Fibroblast of skin of scalp (primary cell): Measurements from ENCODE around the gene PELI2.
A peak's percentile ranks its signal among the peaks of the same experiment; 100 is the strongest.

Experiments used
- DNase-seq: peaks from one replicate; pipeline ENCODE4 v3.0.0-alpha.2; 2013

Gene PELI2

DNA sequence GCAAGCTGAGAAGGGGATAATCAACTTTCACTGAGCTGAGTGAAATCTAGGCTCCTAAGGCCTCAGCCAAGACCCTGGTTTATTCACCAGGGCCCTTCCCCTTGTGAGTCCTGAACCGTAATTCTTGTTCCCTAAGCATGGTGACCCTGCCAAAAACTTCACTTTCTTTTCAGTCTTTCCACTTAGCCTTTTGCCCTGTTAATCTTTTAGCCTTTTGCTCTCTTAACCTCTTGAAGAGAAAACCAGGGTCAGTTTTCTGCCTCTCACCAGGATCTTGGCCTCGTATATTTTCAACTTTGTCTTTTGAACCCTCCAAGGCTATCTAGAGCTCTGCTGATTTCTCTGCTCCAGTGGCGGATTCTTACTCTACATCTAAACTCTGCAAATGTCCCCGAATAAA, 191.0 kb downstream of the PELI2 start:
- DNase-seq, result no peak

GRCh38 chr14:56310643-56311042, 192.4 kb downstream of the PELI2 start:
- DNase-seq, result peak; percentile 66

DNA sequence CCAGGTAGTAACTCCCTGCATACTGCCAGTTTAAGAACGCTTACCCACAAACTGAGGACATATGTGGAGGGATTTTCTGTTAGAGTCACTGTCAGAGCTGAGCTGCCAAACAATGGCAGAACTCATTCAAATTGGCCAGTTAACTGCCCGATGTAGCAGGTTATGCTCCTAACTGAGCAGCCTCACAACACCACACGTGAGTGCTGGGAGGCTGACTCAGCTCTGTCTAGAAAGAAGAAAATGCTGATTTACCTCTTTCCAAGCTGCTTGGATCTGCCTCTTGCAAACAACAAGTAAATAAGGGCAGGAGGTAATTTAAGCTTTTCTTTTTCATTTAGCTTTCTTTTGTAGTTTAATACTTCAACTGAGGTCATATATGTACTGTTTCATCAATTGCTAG, 195.6 kb downstream of the PELI2 start:
- DNase-seq, result no peak

DNA sequence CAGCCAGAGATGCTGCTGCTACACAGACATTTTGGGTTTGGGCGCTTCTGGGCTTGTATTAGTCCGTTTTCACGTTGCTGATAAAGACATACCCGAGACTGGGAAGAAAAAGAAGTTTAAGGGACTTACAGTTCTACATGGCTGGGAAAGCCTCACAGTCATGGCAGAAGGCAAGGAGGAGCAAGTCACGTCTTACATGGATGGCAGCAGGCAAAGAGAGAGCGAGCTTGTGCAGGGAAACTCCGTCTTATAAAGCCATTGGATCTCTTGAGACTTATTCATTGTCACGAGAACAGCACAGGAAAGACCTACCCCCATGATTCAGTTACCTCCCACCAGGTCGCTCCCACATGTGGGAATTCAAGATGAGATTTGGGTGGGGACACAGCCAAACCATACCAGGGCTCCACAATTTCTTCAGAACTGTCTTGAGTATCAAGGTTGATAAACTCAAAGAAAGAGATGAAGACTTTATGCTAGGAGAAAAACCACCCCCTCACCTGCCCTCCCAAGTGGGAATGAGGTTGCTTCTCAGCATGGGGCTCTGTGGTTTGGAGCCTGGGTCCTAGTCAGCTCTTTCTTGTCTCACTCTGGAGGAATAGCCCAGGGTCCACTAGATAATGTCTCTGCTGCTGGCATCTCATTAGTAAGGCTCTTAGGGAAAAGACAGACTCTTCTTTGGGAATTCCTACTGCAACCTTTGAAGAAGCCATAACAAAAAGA, 200.3 kb downstream of the PELI2 start:
- DNase-seq, result no peak

DNA sequence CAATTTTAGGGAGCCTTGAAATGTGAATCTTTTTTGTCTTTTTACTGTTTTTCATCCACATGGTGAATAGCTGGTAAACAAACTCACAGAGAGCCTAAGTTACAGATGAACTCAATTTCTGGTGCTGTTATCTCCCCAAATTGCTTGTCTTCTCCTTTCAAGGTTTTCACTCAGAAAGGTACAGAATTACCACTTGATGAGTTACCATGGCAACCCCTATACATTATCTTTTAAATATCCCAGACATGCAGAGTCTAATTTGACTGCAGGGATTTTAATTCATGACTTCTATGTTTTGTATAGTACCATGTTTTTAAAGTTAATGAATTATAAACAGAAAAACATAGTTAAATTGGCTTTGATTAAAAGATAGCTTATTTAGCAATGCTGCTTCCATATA, 203.7 kb downstream of the PELI2 start:
- no peak for DNase-seq

GRCh38 chr14:56322531-56322930, 204.3 kb downstream of the PELI2 start:
- peak; percentile 23 for DNase-seq

DNA sequence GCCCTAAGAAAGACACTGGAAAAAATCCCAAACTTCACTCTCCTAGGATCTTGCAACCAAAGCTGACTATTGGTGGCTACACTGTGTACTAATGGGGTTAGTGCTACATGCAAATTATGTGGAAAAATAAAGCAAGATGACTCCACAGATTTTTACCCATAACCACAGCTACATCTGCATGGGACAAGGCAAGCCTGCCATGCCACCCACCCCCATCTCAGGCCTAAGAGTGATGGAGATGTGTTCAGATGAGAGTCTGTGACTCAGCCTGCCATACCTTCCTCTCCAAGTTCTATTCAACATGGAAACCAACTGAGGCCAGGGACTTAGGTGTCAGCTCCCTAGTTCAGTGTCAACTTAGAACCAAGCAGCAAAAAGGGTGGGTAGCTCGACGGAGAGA, 206.2 kb downstream of the PELI2 start:
- DNase-seq, result peak; percentile 48

DNA sequence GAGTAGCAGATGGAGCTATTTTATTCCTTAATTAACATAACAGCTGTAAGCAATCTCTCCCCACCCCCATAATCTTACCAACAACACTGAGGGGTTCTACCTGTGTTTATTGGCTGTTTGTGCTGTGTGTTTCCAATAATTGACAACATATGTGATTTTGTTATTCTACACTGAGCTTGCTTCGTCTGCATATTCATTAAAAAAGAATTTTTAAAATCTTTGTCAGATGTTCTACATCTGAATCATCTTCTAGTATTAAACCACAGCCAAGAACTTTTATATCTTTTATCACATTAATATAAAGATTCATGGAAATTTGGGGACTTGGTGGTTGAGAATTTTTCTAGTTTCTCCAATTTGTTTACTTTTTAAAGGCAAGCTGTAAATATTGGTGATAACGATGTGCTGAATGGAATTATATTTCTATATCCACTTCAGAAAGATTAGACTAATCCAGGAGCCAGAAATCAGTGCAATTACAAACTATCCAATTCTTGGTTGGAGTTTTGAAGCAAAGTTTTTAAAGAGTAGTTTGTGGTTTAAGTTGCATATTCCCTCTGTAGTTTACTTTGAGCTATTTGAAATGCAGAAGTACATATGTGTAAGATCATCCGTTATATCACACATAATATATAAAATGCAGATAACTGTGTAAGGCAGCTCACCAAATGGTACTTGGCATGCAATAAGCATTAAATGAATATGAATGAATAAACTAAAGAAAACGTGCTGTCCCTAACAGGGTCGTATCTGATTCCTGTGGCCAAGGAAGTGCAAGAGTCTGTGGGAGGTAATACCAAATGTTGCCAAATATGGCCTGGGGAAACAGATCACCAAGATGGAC, 206.9 kb downstream of the PELI2 start:
- DNase-seq, result peak; percentile 85

DNA sequence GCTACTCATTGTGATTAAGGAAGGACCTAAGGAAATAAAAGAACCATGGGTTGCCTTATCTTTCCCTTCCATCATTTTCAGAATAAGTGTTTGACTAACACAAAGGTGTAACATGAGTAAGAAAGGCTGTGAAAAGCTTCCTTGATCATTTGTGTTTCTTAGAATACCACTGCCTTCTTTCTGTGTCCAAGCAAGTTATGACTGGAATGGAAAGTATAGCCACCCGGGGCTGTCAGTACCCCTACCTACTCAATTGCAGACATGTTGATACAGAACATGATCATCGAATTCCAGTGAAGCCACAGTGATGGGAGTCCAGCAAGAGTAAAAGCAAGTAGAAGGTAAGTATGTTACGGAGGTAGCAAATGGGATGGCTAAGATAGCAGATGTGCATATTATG, 209.8 kb downstream of the PELI2 start:
- DNase-seq, result no peak

DNA sequence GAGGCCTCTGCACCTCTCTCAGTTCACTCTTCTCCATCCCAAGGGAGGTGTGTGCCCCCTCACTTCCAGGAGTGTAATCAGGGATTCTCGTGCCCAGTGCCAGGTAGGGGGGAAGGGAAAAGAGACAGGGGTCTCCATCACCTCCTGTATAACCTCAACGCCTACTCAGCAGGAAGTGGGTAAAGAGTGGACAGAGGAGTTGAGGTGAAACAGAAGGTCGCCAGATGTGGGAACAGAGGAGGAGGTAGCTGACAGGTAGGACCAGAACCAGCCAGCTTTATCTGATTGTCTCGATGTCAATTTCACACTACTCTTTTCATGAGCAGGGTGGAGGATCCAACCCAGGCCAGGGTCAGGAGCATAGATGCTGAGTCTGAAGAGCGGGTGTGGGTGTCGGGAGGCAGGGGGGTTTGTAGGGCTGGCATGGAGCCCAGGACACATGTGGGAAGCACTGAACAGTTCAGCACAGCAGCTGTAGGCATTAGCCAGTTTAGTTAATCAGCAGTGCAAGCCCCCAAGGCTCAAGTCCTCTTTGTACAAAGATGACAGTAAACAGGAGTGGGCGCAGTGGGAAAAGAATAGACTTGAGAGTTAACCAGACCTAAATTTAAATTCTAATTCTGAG, 213.5 kb downstream of the PELI2 start:
- DNase-seq, result peak; percentile 41

DNA sequence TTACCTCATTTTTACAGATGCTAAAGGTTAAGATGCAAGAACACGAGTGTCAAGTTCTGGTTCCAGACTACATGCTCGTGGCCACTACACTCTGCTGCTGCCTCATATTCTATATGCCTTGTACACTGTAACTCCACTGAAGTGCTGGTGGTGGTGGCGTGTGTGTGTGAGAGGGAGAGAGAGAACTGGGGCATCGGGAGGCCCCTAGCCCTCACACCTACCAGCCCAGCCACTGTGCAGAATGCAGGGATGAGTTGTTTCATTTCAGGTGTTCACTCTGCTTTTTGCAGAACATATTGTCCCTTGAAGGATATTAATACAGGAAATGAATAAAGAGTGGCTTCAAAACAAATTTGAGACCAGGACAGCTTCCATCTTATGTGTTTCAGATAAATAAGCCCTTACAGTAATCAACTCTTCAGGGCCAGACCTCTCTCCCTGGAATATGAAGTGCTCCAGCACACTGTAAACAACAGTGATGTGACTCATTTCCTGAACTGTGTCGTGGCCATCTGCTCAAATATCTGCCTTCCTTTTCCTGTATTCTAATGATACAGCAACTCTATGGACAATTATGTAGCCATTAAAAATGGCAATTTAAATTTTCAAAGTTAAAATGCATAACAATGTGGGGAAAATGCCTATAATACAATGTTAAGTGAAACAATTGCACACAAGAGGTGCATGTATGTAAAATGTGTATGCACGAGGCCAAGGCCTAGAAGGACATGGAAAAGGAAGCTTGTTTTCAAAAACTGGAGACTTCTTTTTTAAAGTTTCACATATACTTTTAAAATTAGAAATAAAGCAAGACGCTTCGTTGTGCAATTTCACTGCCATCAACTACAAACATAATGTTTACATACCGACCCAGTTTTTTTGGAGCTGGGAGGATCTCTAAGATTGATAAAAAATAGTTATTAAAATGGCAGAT, 215.4 kb downstream of the PELI2 start:
- DNase-seq, result peak; percentile 71

GRCh38 chr14:56334458-56334857, 216.2 kb downstream of the PELI2 start:
- DNase-seq, result no peak

DNA sequence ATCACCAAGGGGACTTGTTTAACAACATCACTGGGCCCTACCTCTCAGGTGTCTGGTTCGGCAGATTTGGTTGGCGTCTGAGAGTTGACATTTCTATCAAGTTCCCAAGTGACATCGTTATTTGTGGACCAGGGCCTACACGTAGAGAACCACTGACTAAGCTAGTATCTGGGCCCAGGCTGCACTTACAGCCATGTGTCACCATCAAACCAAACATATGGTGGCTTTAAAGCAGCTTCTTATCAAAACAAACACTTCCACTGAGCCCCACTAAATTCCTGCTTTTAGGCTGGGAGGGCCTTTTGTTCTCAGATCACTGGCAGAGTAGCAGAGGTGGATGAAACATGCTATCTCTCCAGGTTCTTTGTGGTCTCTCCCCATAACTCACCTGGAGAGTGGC, 220.5 kb downstream of the PELI2 start:
- DNase-seq, result peak; percentile 33

DNA sequence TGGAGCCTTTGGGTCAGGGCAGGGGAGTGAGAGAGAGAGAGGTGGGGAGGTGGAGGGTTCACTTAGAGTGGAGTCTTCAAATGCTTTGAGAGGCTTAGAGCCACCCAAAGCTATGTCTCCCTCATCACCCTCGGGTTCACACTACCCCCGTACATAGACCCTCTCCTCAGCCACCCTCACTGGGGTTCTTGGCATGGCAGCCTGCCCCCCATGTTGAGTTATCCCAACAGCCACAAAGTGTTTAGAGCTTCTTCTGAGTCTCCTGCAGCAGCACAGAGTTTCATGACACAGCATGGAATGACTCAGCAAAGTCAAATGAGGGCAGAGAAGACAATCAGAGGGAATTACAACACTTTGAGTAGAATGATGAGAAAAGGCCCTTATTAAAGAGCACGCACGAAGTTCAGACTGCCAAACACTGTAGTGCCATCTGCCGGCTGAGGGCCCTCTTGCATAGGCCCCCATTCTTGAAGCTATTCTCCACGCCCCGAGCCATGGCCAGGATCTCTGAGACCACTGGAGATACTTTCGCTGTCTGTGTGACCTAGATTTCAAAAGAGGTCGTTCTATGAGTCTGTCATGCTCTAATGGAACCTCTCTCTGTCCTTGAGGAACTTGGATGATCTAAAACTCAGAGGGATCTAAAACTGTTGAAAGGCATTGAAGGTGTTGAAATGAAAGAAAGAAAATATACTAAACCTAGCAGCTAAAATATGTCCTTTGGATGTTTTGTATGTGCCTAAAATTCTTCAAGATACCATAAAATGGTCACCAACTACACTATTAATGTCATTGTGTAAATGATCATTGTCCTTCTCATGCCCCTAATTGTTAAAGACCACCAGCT, 221.9 kb downstream of the PELI2 start:
- DNase-seq, result peak; percentile 96

GRCh38 chr14:56340932-56341331, 222.7 kb downstream of the PELI2 start:
- no peak for DNase-seq

DNA sequence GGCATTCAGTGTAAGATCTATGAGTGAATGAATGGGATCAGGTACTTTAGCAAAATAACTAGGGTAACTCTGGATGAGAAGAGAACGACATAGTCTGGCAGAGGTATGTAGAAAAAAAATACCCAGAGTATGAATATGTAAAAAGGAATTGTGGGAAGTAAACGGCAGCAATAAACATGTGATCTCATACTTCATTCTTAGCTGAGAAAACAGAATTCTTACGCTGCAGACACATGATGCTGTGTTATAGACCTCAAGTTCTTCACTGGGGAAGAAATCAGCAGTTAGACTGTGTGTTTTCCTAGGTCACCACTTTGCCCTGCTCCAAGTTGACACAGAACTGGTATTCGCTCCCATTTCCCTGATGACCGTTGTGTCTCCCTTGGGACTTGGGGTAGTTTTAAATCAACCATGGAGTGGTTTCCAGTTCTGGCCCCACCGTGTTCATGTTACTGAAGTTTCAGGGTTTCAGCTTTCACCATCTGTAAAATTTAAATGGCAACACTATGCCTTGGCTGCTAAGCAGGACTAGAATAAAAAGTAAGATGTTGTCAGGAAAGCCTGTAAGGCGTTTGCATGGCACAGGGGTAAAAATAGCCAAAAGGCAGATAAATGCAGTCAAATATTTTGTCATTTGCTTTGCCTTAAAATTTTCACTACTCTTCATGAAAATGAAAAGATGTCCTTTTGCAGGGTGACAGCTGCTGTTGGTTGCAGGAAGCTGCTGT, 223.7 kb downstream of the PELI2 start:
- peak; percentile 60 for DNase-seq

DNA sequence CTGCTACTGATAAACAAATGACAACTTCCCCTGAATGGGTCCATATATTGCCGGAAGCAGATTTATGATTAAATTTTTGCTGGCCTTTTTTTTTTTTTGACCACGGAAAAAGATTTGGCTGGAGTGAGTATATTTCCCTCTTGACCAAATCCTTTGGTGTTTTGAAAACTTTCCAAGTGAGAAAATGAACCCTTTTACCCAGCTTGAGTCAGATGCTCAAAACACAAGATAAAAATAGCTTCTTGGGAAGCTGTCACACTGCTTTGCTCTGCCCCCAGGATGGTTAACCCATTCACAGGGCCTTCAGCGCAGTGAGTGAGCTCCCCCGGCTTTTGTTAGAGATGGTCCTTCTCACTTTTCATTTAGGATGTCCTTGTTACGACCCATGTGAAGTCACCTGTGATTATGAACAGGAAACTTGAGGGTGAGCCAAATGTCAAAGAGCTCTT, 224.3 kb downstream of the PELI2 start:
- DNase-seq, result peak; percentile 71

DNA sequence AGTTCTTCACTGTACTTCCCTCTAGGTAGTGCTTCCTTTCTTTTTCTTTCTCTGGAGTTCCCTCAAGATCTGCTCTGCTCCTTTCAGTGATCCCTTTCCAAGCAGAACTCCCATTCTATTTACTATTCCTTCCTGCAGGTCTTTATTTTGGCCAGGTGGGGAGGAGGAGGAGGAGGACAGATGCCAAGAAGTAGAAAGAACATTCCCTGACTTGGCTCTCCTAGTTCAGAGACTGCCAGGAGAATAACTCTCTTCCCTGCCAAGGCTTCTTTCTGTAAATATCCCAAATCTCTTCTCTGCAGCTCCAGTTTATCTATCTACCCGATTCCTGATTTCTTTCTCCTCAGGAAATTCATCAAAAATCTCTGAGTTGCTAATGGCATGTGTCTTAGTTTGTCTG, 231.7 kb downstream of the PELI2 start:
- DNase-seq, result no peak
